Measurements from ENCODE around the gene IRF5. TPM values are rescaled to one million over a fixed set of nuclear protein-coding genes. Genes with fewer than 3 reads are reported as not detected.

The IRF5 gene
- total and polyA plus RNA-seq, 4 donors = 4.3 to 6.2 (median 4.5) TPM

DNA sequence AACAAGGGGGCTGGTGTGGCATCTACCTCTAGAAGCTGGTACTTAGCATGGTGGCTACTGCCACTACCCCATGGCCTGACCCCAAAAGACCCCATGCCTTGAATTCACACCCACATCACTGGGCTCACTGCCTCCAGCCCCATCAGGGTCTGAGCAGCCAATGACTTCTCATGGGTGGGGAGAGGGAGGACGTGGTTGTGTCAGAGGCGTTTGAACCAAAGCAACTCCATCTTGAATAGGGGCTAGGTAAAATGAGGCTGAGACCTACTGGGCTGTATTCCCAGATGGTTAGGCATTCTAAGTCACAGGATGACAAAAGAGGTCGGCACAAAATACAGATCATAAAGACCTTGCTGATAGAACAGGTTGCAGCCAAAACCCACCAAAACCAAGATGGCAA lies 42.4 kb upstream of the IRF5 start:
- no peak for DNase-seq (ENCODE audit: low spot score)
- TF ChIP-seq RAD21 (IDR thresholded peaks at IDR 0.05) (no peak), JUND (IDR thresholded peaks at IDR 0.05) (no peak), HNF4G (IDR thresholded peaks at IDR 0.05) (no peak), SP1 (IDR thresholded peaks at IDR 0.05) (no peak), NR2F2 (IDR thresholded peaks at IDR 0.05) (no peak), RXRA (IDR thresholded peaks at IDR 0.05) (no peak), HNF4A (conservative IDR thresholded peaks at IDR 0.05) (no peak), EGR1 (IDR thresholded peaks at IDR 0.05; ENCODE audit: low read depth in 2 of 2) (no peak), GABPA (IDR thresholded peaks at IDR 0.05 in 1 of 2, conservative IDR thresholded peaks at IDR 0.05 in 1 of 2) (no peak)
- TF ChIP-seq, protein P1, sequence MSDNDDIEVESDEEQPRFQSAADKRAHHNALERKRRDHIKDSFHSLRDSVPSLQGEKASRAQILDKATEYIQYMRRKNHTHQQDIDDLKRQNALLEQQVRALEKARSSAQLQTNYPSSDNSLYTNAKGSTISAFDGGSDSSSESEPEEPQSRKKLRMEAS (IDR thresholded peaks at IDR 0.05) = no peak
- TF ChIP-seq, protein P2, sequence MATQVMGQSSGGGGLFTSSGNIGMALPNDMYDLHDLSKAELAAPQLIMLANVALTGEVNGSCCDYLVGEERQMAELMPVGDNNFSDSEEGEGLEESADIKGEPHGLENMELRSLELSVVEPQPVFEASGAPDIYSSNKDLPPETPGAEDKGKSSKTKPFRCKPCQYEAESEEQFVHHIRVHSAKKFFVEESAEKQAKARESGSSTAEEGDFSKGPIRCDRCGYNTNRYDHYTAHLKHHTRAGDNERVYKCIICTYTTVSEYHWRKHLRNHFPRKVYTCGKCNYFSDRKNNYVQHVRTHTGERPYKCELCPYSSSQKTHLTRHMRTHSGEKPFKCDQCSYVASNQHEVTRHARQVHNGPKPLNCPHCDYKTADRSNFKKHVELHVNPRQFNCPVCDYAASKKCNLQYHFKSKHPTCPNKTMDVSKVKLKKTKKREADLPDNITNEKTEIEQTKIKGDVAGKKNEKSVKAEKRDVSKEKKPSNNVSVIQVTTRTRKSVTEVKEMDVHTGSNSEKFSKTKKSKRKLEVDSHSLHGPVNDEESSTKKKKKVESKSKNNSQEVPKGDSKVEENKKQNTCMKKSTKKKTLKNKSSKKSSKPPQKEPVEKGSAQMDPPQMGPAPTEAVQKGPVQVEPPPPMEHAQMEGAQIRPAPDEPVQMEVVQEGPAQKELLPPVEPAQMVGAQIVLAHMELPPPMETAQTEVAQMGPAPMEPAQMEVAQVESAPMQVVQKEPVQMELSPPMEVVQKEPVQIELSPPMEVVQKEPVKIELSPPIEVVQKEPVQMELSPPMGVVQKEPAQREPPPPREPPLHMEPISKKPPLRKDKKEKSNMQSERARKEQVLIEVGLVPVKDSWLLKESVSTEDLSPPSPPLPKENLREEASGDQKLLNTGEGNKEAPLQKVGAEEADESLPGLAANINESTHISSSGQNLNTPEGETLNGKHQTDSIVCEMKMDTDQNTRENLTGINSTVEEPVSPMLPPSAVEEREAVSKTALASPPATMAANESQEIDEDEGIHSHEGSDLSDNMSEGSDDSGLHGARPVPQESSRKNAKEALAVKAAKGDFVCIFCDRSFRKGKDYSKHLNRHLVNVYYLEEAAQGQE (IDR thresholded peaks at IDR 0.05) = no peak
- TF ChIP-seq, protein P3, sequence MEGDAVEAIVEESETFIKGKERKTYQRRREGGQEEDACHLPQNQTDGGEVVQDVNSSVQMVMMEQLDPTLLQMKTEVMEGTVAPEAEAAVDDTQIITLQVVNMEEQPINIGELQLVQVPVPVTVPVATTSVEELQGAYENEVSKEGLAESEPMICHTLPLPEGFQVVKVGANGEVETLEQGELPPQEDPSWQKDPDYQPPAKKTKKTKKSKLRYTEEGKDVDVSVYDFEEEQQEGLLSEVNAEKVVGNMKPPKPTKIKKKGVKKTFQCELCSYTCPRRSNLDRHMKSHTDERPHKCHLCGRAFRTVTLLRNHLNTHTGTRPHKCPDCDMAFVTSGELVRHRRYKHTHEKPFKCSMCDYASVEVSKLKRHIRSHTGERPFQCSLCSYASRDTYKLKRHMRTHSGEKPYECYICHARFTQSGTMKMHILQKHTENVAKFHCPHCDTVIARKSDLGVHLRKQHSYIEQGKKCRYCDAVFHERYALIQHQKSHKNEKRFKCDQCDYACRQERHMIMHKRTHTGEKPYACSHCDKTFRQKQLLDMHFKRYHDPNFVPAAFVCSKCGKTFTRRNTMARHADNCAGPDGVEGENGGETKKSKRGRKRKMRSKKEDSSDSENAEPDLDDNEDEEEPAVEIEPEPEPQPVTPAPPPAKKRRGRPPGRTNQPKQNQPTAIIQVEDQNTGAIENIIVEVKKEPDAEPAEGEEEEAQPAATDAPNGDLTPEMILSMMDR (IDR thresholded peaks at IDR 0.05; ENCODE audit: low read depth, low read length, missing input control) = no peak
- TF ChIP-seq, protein P4, sequence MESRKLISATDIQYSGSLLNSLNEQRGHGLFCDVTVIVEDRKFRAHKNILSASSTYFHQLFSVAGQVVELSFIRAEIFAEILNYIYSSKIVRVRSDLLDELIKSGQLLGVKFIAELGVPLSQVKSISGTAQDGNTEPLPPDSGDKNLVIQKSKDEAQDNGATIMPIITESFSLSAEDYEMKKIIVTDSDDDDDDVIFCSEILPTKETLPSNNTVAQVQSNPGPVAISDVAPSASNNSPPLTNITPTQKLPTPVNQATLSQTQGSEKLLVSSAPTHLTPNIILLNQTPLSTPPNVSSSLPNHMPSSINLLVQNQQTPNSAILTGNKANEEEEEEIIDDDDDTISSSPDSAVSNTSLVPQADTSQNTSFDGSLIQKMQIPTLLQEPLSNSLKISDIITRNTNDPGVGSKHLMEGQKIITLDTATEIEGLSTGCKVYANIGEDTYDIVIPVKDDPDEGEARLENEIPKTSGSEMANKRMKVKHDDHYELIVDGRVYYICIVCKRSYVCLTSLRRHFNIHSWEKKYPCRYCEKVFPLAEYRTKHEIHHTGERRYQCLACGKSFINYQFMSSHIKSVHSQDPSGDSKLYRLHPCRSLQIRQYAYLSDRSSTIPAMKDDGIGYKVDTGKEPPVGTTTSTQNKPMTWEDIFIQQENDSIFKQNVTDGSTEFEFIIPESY (IDR thresholded peaks at IDR 0.05) = no peak
- WGBS = 94% methylated on average over 3 of the region's 3 CpGs
- Histone ChIP-seq H3K4me3 (ENCODE audit: low read depth in 1 of 3, low read length in 3 of 3) (no peak overlapping the region), H3K36me3 (ENCODE audit: control insufficient read depth in 4 of 4, insufficient read depth in 3 of 4, low read depth in 1 of 4, low read length in 3 of 4) (no peaks in the 10 kb centered on the region), H3K27ac (ENCODE audit: low read depth in 1 of 2, low read length in 2 of 2) (no peak overlapping the region), H3K9me3 (ENCODE audit: control insufficient read depth in 4 of 4, low read length in 3 of 4) (no peaks in the 10 kb centered on the region), H3K4me1 (ENCODE audit: control insufficient read depth in 4 of 4, insufficient read depth in 4 of 4, low read length in 3 of 4) (peaks cover 2 to 13% (median 9%) of the 10 kb centered on the region in 4 donors), H3K9ac (ENCODE audit: low read depth in 1 of 2, low read length in 2 of 2) (no peak overlapping the region), H3K27me3 (ENCODE audit: control insufficient read depth in 4 of 4, insufficient read depth in 4 of 4, low read length in 3 of 4) (no peaks in the 10 kb centered on the region)

DNA sequence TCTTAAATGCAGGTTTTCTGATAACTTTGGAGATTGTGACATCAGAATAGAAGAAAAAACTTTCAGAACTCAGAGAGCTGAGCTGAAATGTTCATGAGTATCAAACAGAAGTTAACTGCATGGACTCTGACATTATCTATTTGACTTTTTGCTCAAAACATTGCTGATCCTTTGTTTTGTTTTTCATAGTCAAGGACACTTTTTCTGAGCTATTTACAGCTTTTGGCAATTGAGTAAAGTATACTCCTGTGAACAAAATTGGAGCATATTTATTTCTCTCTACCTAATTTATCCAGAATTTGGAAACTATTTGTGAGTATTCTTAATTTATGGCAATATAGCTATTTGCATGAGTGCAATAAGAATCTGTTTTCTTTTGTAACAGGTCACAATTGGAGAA lies 38.3 kb upstream of the IRF5 start:
- no peak for DNase-seq (ENCODE audit: low spot score)
- Histone ChIP-seq H3K27ac (ENCODE audit: low read depth in 1 of 2, low read length in 2 of 2) (peak overlapping the region; percentile 73 to 84), H3K9me3 (ENCODE audit: control insufficient read depth in 4 of 4, low read length in 3 of 4) (no peaks in the 10 kb centered on the region), H3K4me3 (ENCODE audit: low read depth in 1 of 3, low read length in 3 of 3) (no peak overlapping the region), H3K36me3 (ENCODE audit: control insufficient read depth in 4 of 4, insufficient read depth in 3 of 4, low read depth in 1 of 4, low read length in 3 of 4) (no peaks in the 10 kb centered on the region), H3K27me3 (ENCODE audit: control insufficient read depth in 4 of 4, insufficient read depth in 4 of 4, low read length in 3 of 4) (no peaks in the 10 kb centered on the region), H3K9ac (ENCODE audit: low read depth in 1 of 2, low read length in 2 of 2) (peak overlapping the region in 1 of 2 donors; percentile 31), H3K4me1 (ENCODE audit: control insufficient read depth in 4 of 4, insufficient read depth in 4 of 4, low read length in 3 of 4) (peaks cover 0 to 15% (median 10%) of the 10 kb centered on the region in 4 donors)
- no peak for TF ChIP-seq SP1 (IDR thresholded peaks at IDR 0.05)
- peak; percentile 26 to 36 for TF ChIP-seq HNF4A (conservative IDR thresholded peaks at IDR 0.05)

Data from liver (tissue), 9 donors.